Choroid plexus epithelial cell (primary cell): ENCODE data around the gene GSG1L.

Experiments used
- DNase-seq: peaks from one replicate; pipeline ENCODE4 v3.0.0-alpha.2; 2010; ENCODE audit warnings: low read depth
- H3K4me3 ChIP-seq: 2 replicates; pipeline ENCODE4 v1.5.1; 2011; ENCODE audit warnings: low read depth, mild to moderate bottlenecking, control low read depth, low read length, moderate library complexity
- CTCF ChIP-seq: conservative IDR thresholded peaks from 2 replicates; pipeline ENCODE4 v1.5.1; 2011; ENCODE audit warnings: low read depth, mild to moderate bottlenecking, control low read depth, inconsistent platforms, low read length, moderate library complexity

The GSG1L gene

GRCh38 chr16:27756206-27756970 is 307.1 kb downstream of the GSG1L start:
- TF ChIP-seq CTCF, result no peak
- H3K4me3 ChIP-seq, result no peak overlapping the region
- no peak for DNase-seq

- no peak overlapping the region for H3K4me3 ChIP-seq
- DNase-seq, result no peak
- TF ChIP-seq CTCF, result no peak
Observed at GRCh38 chr16:27754788-27755690, 308.5 kb downstream of the GSG1L start.

GRCh38 chr16:27753563-27753962 is 310.0 kb downstream of the GSG1L start:
- DNase-seq, result no peak
- TF ChIP-seq CTCF, result no peak
- H3K4me3 ChIP-seq, result no peak overlapping the region

- TF ChIP-seq CTCF, result no peak
- DNase-seq, result no peak
- no peak overlapping the region for H3K4me3 ChIP-seq
Observed at GRCh38 chr16:27752241-27752640, 311.3 kb downstream of the GSG1L start.

- TF ChIP-seq CTCF, result no peak
- no peak for DNase-seq
- H3K4me3 ChIP-seq, result no peak overlapping the region
Observed at GRCh38 chr16:27751676-27752075, 311.8 kb downstream of the GSG1L start.

- TF ChIP-seq CTCF, result no peak
- H3K4me3 ChIP-seq, result no peak overlapping the region
- no peak for DNase-seq
Observed at GRCh38 chr16:27751233-27751632, 312.3 kb downstream of the GSG1L start.
